ENCODE measurements around the gene USP43.

DNA sequence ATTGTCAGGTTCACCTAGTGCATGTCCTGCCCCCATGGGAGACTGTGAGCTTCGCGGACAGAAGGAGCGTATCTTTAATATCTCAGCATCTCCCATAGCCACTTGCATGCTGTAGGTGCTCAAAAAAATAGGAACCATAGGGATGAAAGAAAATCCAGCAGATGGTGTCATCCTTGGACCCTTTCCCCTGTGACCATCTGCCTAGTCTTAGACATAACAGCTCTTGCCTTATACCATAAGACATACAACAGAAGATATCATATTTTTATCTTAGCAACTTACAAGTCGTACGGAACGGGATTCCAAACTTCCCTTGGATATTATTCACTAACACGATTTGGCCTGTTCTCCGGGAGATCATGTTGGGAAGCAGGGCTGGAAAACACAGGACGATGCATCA lies 131.6 kb downstream of the USP43 start:
- TF ChIP-seq, protein P1, sequence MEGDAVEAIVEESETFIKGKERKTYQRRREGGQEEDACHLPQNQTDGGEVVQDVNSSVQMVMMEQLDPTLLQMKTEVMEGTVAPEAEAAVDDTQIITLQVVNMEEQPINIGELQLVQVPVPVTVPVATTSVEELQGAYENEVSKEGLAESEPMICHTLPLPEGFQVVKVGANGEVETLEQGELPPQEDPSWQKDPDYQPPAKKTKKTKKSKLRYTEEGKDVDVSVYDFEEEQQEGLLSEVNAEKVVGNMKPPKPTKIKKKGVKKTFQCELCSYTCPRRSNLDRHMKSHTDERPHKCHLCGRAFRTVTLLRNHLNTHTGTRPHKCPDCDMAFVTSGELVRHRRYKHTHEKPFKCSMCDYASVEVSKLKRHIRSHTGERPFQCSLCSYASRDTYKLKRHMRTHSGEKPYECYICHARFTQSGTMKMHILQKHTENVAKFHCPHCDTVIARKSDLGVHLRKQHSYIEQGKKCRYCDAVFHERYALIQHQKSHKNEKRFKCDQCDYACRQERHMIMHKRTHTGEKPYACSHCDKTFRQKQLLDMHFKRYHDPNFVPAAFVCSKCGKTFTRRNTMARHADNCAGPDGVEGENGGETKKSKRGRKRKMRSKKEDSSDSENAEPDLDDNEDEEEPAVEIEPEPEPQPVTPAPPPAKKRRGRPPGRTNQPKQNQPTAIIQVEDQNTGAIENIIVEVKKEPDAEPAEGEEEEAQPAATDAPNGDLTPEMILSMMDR (IDR thresholded peaks at IDR 0.05; ENCODE audit: borderline replicate concordance, extremely low read depth, low read length, poor library complexity, severe bottlenecking), result no peak
- TF ChIP-seq EZH2 (IDR thresholded peaks at IDR 0.05; ENCODE audit: borderline replicate concordance, low read depth, low read length, severe bottlenecking), result no peak
